Panc1 (cell line): ENCODE measurements around the gene WDR64. TPM values are rescaled to one million over a fixed set of nuclear protein-coding genes. Genes with fewer than 3 reads are reported as not detected.

ENCODE experiments used
- ATAC-seq: fragments of 200-7000 bp; cut with Tn5 transposase; 2 replicates; pipeline ENCODE4 v1.9.1; 2020; ENCODE audit warnings: mild to moderate bottlenecking, moderate library complexity
- BruUV-seq: library from RNA; stranded (reverse); fragments of 400-500 nt; replicated peaks from 2 replicates; lab custom pipeline; 2021; lab: Mats Ljungman, UMichigan
- CTCF ChIA-PET: fragments of 300-600 bp; sonication (Branson Sonifier 250); formaldehyde crosslinking; loops from one replicate; lab custom pipeline; 2022; ENCODE audit warnings: antibody characterized with exemption; lab: Charles Lee
- POLR2A ChIA-PET: fragments of 300-600 bp; sonication (Branson Sonifier 250); formaldehyde crosslinking; loops from one replicate; lab custom pipeline; 2022; ENCODE audit warnings: antibody characterized with exemption; lab: Charles Lee
- DNase-seq: peaks from one replicate; pipeline ENCODE4 v3.0.0-alpha.2; 2010; ENCODE audit warnings: low read depth, low spot score
- H3K27ac ChIP-seq: 2 replicates; pipeline ENCODE4 v1.5.1; 2011; ENCODE audit warnings: mild to moderate bottlenecking, low read length, inconsistent platforms
- H3K27me3 ChIP-seq: fragments of 200-500 bp; sonication (Bioruptor generic); 2 replicates; pipeline ENCODE4 v1.6.0; 2014; ENCODE audit warnings: low read length, inconsistent platforms; ENCODE audit not compliant: control insufficient read depth, insufficient read depth
- H3K36me3 ChIP-seq: fragments of 200-500 bp; sonication (Bioruptor generic); 2 replicates; pipeline ENCODE4 v1.5.1; 2014; ENCODE audit warnings: inconsistent platforms, mild to moderate bottlenecking, low read length, moderate library complexity; ENCODE audit not compliant: control insufficient read depth, insufficient read depth
- H3K4me1 ChIP-seq: 2 replicates; pipeline ENCODE4 v1.5.1; 2011; ENCODE audit warnings: inconsistent platforms, mild to moderate bottlenecking, low read length, moderate library complexity; ENCODE audit not compliant: control insufficient read depth, insufficient read depth
- H3K4me3 ChIP-seq, 2 experiments: 2 replicates each; pipeline ENCODE4 v1.5.1; 2011 to 2012; ENCODE audit warnings: low read depth in 2 of 2, low read length in 2 of 2, mild to moderate bottlenecking in 2 of 2, inconsistent platforms in 1 of 2, moderate library complexity in 1 of 2
- H3K9me3 ChIP-seq: fragments of 200-500 bp; sonication (Bioruptor generic); 2 replicates; pipeline ENCODE4 v1.5.1; 2014; ENCODE audit warnings: low read depth, mild to moderate bottlenecking, inconsistent platforms, low read length, moderate library complexity; ENCODE audit not compliant: control insufficient read depth, insufficient read depth
- CTCF ChIP-seq: fragments of 450-650 bp; IDR thresholded peaks from 2 replicates; pipeline ENCODE4 v1.5.1; 2017; ENCODE audit warnings: mild to moderate bottlenecking
- POLR2AphosphoS5 ChIP-seq: IDR thresholded peaks from 2 replicates; pipeline ENCODE4 v1.6.1; 2012; ENCODE audit warnings: mild to moderate bottlenecking, low read depth, low read length, moderate library complexity
- REST ChIP-seq, 2 experiments: IDR thresholded peaks; 2 replicates each; pipeline ENCODE4 v1.6.1; 2011 to 2012; ENCODE audit warnings: low read depth in 2 of 2, control low read depth in 1 of 2, low read length in 1 of 2, mild to moderate bottlenecking in 1 of 2, moderate library complexity in 1 of 2; ENCODE audit not compliant: insufficient read depth in 1 of 2
- SIN3A ChIP-seq: IDR thresholded peaks from 2 replicates; pipeline ENCODE4 v1.6.1; 2012; ENCODE audit warnings: low read depth, mild to moderate bottlenecking, low read length, moderate library complexity, borderline replicate concordance; ENCODE audit not compliant: insufficient read depth
- TCF7L2 ChIP-seq: IDR thresholded peaks from 2 replicates; pipeline ENCODE4 v1.6.1; 2011; ENCODE audit warnings: mild to moderate bottlenecking, low read depth, low read length, inconsistent platforms
- in situ Hi-C: cut with HindIII; loops from 2 replicates; pipeline ENCODE4 v1.10.0; 2016; ENCODE audit warnings: low sequenced_read_pairs, low pct_unique_long_range_greater_than_20kb
- intact Hi-C: fragments of 100-400 bp; cut with micrococcal nuclease; formaldehyde crosslinking; loops from one replicate; pipeline ENCODE4 v1.10.0; 2022; ENCODE audit not compliant: unreplicated experiment
- total RNA-seq: library from RNA; stranded (reverse); gene quantifications from one replicate; pipeline ENCODE4 v1.2.1, GENCODE V29; 2021; ENCODE audit not compliant: unreplicated experiment

Gene WDR64
- total RNA-seq, 1 experiment from 2014 or later: not detected

- H3K36me3 ChIP-seq: no peaks in the 10 kb centered on the region
- ATAC-seq (no peak), DNase-seq (no peak)
- H3K27me3 ChIP-seq: no peaks in the 10 kb centered on the region
- H3K4me3 ChIP-seq: no peak overlapping the region
- in situ Hi-C loops (no loop called here), intact Hi-C loops (no loop called here)
- TF ChIP-seq REST (IDR thresholded peaks at IDR 0.05; ENCODE audit: insufficient read depth in 1 of 2, low read depth in 2 of 2, low read length in 1 of 2) (no peak), TCF7L2 (no peak), CTCF (no peak), POLR2AphosphoS5 (no peak), SIN3A (no peak)
- peaks cover 3% of the 10 kb centered on the region; the same call in 1 of the 2 replicates for H3K4me1 ChIP-seq
- ChIA-PET POLR2A (no interaction called here), CTCF (no interaction called here)
- no peak overlapping the region for H3K27ac ChIP-seq
- BruUV-seq: no TSS peak
- H3K9me3 ChIP-seq: no peaks in the 10 kb centered on the region
Measured at GRCh38 chr1:241721011-241721410, 68.9 kb downstream of the WDR64 start.

GRCh38 chr1:241722947-241723346 is 70.9 kb downstream of the WDR64 start:
- Histone ChIP-seq H3K4me1 (peaks cover 3% of the 10 kb centered on the region; the same call in 1 of the 2 replicates), H3K4me3 (no peak overlapping the region), H3K27me3 (no peaks in the 10 kb centered on the region), H3K36me3 (no peaks in the 10 kb centered on the region), H3K9me3 (no peaks in the 10 kb centered on the region), H3K27ac (no peak overlapping the region)
- DNase-seq (no peak), ATAC-seq (no peak)
- BruUV-seq: no TSS peak
- TF ChIP-seq POLR2AphosphoS5 (no peak), REST (IDR thresholded peaks at IDR 0.05; ENCODE audit: insufficient read depth in 1 of 2, low read depth in 2 of 2, low read length in 1 of 2) (no peak), CTCF (no peak), SIN3A (no peak), TCF7L2 (no peak)
- intact Hi-C loops (no loop called here), in situ Hi-C loops (no loop called here)
- CTCF ChIA-PET: no interaction called here
- POLR2A ChIA-PET: no interaction called here
